Hepatocyte (in vitro differentiated cells): ENCODE results near the gene HEBP2. TPM values are rescaled to one million over a fixed set of nuclear protein-coding genes. Genes with fewer than 3 reads are reported as not detected.

Experiments
- DNase-seq: peaks from one replicate; pipeline ENCODE4 v3.0.0-alpha.2; 2016; ENCODE audit warnings: low spot score
- H2AFZ ChIP-seq: fragments of 200-600 bp; sonication (generic); 2 replicates; pipeline ENCODE4 v1.6.0; 2016; ENCODE audit warnings: antibody characterized with exemption, mild to moderate bottlenecking
- H3K27ac ChIP-seq: fragments of 200-600 bp; sonication (generic); 2 replicates; pipeline ENCODE4 v1.5.1; 2016; ENCODE audit warnings: mild to moderate bottlenecking
- H3K27me3 ChIP-seq: fragments of 200-600 bp; sonication (generic); 2 replicates; pipeline ENCODE4 v1.6.1; 2016
- H3K36me3 ChIP-seq: fragments of 200-600 bp; sonication (generic); replicated peaks from 2 replicates; pipeline ENCODE4 v1.5.1; 2016; ENCODE audit warnings: low read depth; ENCODE audit not compliant: insufficient read depth
- H3K4me1 ChIP-seq: fragments of 200-600 bp; sonication (generic); 2 replicates; pipeline ENCODE4 v1.5.1; 2016; ENCODE audit warnings: mild to moderate bottlenecking, moderate library complexity; ENCODE audit not compliant: insufficient read depth
- H3K4me2 ChIP-seq: fragments of 200-600 bp; sonication (generic); 2 replicates; pipeline ENCODE4 v1.6.0; 2016
- H3K4me3 ChIP-seq: fragments of 200-600 bp; sonication (generic); 2 replicates; pipeline ENCODE4 v1.5.1; 2016; ENCODE audit warnings: mild to moderate bottlenecking
- H3K79me2 ChIP-seq: fragments of 200-600 bp; sonication (generic); 2 replicates; pipeline ENCODE4 v1.6.0; 2017; ENCODE audit warnings: mild to moderate bottlenecking
- H3K9me2 ChIP-seq: fragments of 200-600 bp; sonication (generic); replicated peaks from 2 replicates; pipeline ENCODE4 v1.6.0; 2017; ENCODE audit warnings: mild to moderate bottlenecking; ENCODE audit not compliant: insufficient read depth
- H3K9me3 ChIP-seq: fragments of 200-600 bp; sonication (generic); 2 replicates; pipeline ENCODE4 v1.5.1; 2016; ENCODE audit warnings: low read depth, mild to moderate bottlenecking
- H4K20me1 ChIP-seq: fragments of 200-600 bp; sonication (generic); 2 replicates; pipeline ENCODE4 v1.6.0; 2016; ENCODE audit warnings: mild to moderate bottlenecking; ENCODE audit not compliant: insufficient read depth, poor library complexity, severe bottlenecking
- CTCF ChIP-seq: fragments of 200-600 bp; sonication (generic); IDR thresholded peaks from 2 replicates; pipeline ENCODE4 v1.5.1; 2016; ENCODE audit warnings: antibody characterized with exemption, mild to moderate bottlenecking; ENCODE audit not compliant: poor library complexity
- EZH2 ChIP-seq: fragments of 200-600 bp; sonication (generic); IDR thresholded peaks from 2 replicates; pipeline ENCODE4 v1.6.1; 2016; ENCODE audit warnings: antibody characterized with exemption, mild to moderate bottlenecking, borderline replicate concordance
- EZH2phosphoT487 ChIP-seq: fragments of 200-600 bp; sonication (generic); IDR thresholded peaks from one replicate; pipeline ENCODE4 v1.6.1; 2018; ENCODE audit warnings: antibody characterized with exemption, mild to moderate bottlenecking, low read depth, moderate library complexity; ENCODE audit not compliant: unreplicated experiment, severe bottlenecking
- WGBS: methylation state at CpG from one replicate; pipeline ENCODE4 v1.1.6; 2016; ENCODE audit warnings: low lambda C conversion rate; ENCODE audit errors: missing lambda C conversion rate; 5-methylcytosine and 5-hydroxymethylcytosine counted together
- polyA plus RNA-seq: library from polyadenylated mRNA; unstranded; fragments of >200 nt; fragmentation: Nextera tagmentation; extraction: Ambion mirVana; gene quantifications from 2 replicates; pipeline ENCODE4 v1.2.1, GENCODE V29; 2016
- total RNA-seq: library from RNA; depleted of rRNA; stranded (reverse); fragments of >200 nt; gene quantifications from 2 replicates; pipeline ENCODE4 v1.2.3, GENCODE V29; 2014

The HEBP2 gene
- total and polyA plus RNA-seq, 2 experiments from 2014 or later: 21.6 to 79.0 TPM

- H3K4me2 ChIP-seq: no peak overlapping the region
- no peaks in the 10 kb centered on the region for H3K27me3 ChIP-seq
- no peak overlapping the region for H3K4me3 ChIP-seq
- no peaks in the 10 kb centered on the region for H3K4me1 ChIP-seq
- no peaks in the 10 kb centered on the region for H4K20me1 ChIP-seq
- DNase-seq: no peak
- H3K36me3 ChIP-seq: no peaks in the 10 kb centered on the region
- 63% methylated on average over 3 of the region's 3 CpGs for WGBS
- no peaks in the 10 kb centered on the region for H3K9me3 ChIP-seq
- no peak overlapping the region for H2AFZ ChIP-seq
- peaks cover 2% of the 10 kb centered on the region for H3K79me2 ChIP-seq
- H3K9me2 ChIP-seq: no peaks in the 10 kb centered on the region
- H3K27ac ChIP-seq: no peak overlapping the region
- TF ChIP-seq EZH2phosphoT487: no peak
- TF ChIP-seq EZH2: no peak
- no peak for TF ChIP-seq CTCF
Observed at GRCh38 chr6:138434096-138434495, 30.1 kb downstream of the HEBP2 start.

GRCh38 chr6:138434925-138435324, 30.9 kb downstream of the HEBP2 start:
- H3K4me1 ChIP-seq: no peaks in the 10 kb centered on the region
- no peaks in the 10 kb centered on the region for H4K20me1 ChIP-seq
- no peak overlapping the region for H3K27ac ChIP-seq
- no peak for DNase-seq
- H3K4me3 ChIP-seq: no peak overlapping the region
- H3K9me2 ChIP-seq: no peaks in the 10 kb centered on the region
- H2AFZ ChIP-seq: no peak overlapping the region
- no peaks in the 10 kb centered on the region for H3K27me3 ChIP-seq
- no peaks in the 10 kb centered on the region for H3K9me3 ChIP-seq
- H3K79me2 ChIP-seq: peaks cover 2% of the 10 kb centered on the region
- WGBS: 81% methylated on average over 4 of the region's 4 CpGs
- TF ChIP-seq CTCF (no peak), EZH2phosphoT487 (no peak)
- H3K36me3 ChIP-seq: no peaks in the 10 kb centered on the region
- H3K4me2 ChIP-seq: no peak overlapping the region

GRCh38 chr6:138439546-138439945, 35.5 kb downstream of the HEBP2 start:
- 66% methylated on average over 7 of the region's 7 CpGs for WGBS
- Histone ChIP-seq H3K4me3 (no peak overlapping the region), H3K9me2 (no peaks in the 10 kb centered on the region), H2AFZ (no peak overlapping the region), H4K20me1 (no peaks in the 10 kb centered on the region), H3K9me3 (no peaks in the 10 kb centered on the region), H3K27ac (no peak overlapping the region), H3K4me1 (no peaks in the 10 kb centered on the region), H3K36me3 (no peaks in the 10 kb centered on the region), H3K4me2 (no peak overlapping the region), H3K27me3 (no peaks in the 10 kb centered on the region), H3K79me2 (peaks cover 5% of the 10 kb centered on the region)
- no peak for TF ChIP-seq CTCF
- TF ChIP-seq EZH2phosphoT487: no peak
- TF ChIP-seq EZH2: no peak
- no peak for DNase-seq

GRCh38 chr6:138440296-138440695, 36.3 kb downstream of the HEBP2 start:
- H3K27ac ChIP-seq: no peak overlapping the region
- no peak for TF ChIP-seq CTCF
- H3K4me3 ChIP-seq: no peak overlapping the region
- no peaks in the 10 kb centered on the region for H3K9me2 ChIP-seq
- no peak overlapping the region for H2AFZ ChIP-seq
- no peaks in the 10 kb centered on the region for H3K36me3 ChIP-seq
- H3K9me3 ChIP-seq: no peaks in the 10 kb centered on the region
- H3K4me2 ChIP-seq: no peak overlapping the region
- peaks cover 3% of the 10 kb centered on the region for H3K79me2 ChIP-seq
- DNase-seq: no peak
- H3K27me3 ChIP-seq: no peaks in the 10 kb centered on the region
- H3K4me1 ChIP-seq: no peaks in the 10 kb centered on the region
- 82% methylated on average over 3 of the region's 3 CpGs for WGBS
- no peaks in the 10 kb centered on the region for H4K20me1 ChIP-seq
